Breast epithelium (tissue), 4 donors: ENCODE results near the gene OTX1. TPM values are rescaled to one million over a fixed set of nuclear protein-coding genes. Genes with fewer than 3 reads are reported as not detected.

ENCODE experiments used
- DNase-seq, 2 donors: peaks; one replicate each; pipeline ENCODE4 v3.0.0-alpha.2; 2019; ENCODE audit warnings: low spot score in 2 of 2
- H3K27ac ChIP-seq, 2 donors: fragments of 200-600 bp; sonication (generic) in 1 of 2; one replicate each; pipeline ENCODE4 v1.5.1; 2016 to 2019; ENCODE audit warnings: mild to moderate bottlenecking in 1 of 2
- H3K27me3 ChIP-seq, 2 donors: fragments of 200-600 bp; sonication (generic) in 1 of 2; one replicate each; pipeline versions ENCODE4 v1.5.1 to v1.6.0; 2017 to 2019; ENCODE audit warnings: control low read depth in 1 of 2, mild to moderate bottlenecking in 1 of 2
- H3K36me3 ChIP-seq: fragments of 200-600 bp; one replicate; pipeline ENCODE4 v1.5.1; 2019
- H3K4me1 ChIP-seq, 2 donors: fragments of 200-600 bp; sonication (generic); one replicate each; pipeline ENCODE4 v1.5.1; 2016 to 2019; ENCODE audit warnings: control low read depth in 1 of 2
- H3K4me3 ChIP-seq, 3 donors: fragments of 200-600 bp; sonication (generic); 1 replicate in 2 of 3; 2 replicates in 1 of 3; pipeline ENCODE4 v1.5.1; 2016 to 2019; ENCODE audit warnings: mild to moderate bottlenecking in 3 of 3, moderate library complexity in 2 of 3
- H3K9me3 ChIP-seq, 2 donors: fragments of 200-600 bp; sonication (generic) in 1 of 2; one replicate each; pipeline ENCODE4 v1.5.1; 2016 to 2019; ENCODE audit warnings: control low read depth in 1 of 2
- CTCF ChIP-seq, 3 donors: fragments of 450-650 bp; IDR thresholded peaks; one replicate each; pipeline ENCODE4 v1.5.1; 2016 to 2017; ENCODE audit warnings: antibody characterized with exemption in 3 of 3, mild to moderate bottlenecking in 3 of 3, moderate library complexity in 3 of 3
- POLR2A ChIP-seq: fragments of 450-650 bp; IDR thresholded peaks from one replicate; pipeline ENCODE4 v1.6.1; 2016; ENCODE audit warnings: antibody characterized with exemption, mild to moderate bottlenecking, moderate library complexity
- POLR2AphosphoS5 ChIP-seq, 3 donors: sonication (generic); formaldehyde crosslinking; IDR thresholded peaks; one replicate each; pipeline ENCODE4 v1.6.1; 2017; ENCODE audit warnings: antibody characterized with exemption in 3 of 3
- intact Hi-C: fragments of 100-400 bp; cut with DNase I; formaldehyde crosslinking; loops from one replicate; pipeline ENCODE4 v1.15.1; 2023; ENCODE audit warnings: low total_unique reads
- total RNA-seq, 3 donors: library from RNA; depleted of rRNA; stranded (reverse); fragments of >200 nt; gene quantifications; one replicate each; pipeline ENCODE4 v1.1.0, GENCODE V29; 2016

OTX1 gene
- total RNA-seq, 3 donors from 2014 or later = not detected

GRCh38 chr2:63058921-63059792, 8.5 kb downstream of the OTX1 start:
- peaks cover 0 to 3% of the 10 kb centered on the region in 2 donors for H3K4me1 ChIP-seq
- H3K4me3 ChIP-seq = peak overlapping the region in 2 of 3 donors; percentile 10 to 54
- no peaks in the 10 kb centered on the region for H3K9me3 ChIP-seq
- no peaks in the 10 kb centered on the region for H3K36me3 ChIP-seq
- TF ChIP-seq POLR2A (no peak), POLR2AphosphoS5 (IDR thresholded peaks at IDR 0.05) (no peak), CTCF (IDR thresholded peaks at IDR 0.05) (no peak)
- no peak for DNase-seq
- intact Hi-C loops = no loop called here
- peaks cover 16 to 92% of the 10 kb centered on the region in 2 donors for H3K27me3 ChIP-seq
- no peak overlapping the region for H3K27ac ChIP-seq

- no peak for DNase-seq
- intact Hi-C loops = no loop called here
- H3K27ac ChIP-seq = no peak overlapping the region
- peak overlapping the region in 2 of 3 donors; percentile 10 to 54 for H3K4me3 ChIP-seq
- H3K4me1 ChIP-seq = peaks cover 0 to 3% of the 10 kb centered on the region in 2 donors
- TF ChIP-seq POLR2A (no peak), CTCF (IDR thresholded peaks at IDR 0.05) (no peak), POLR2AphosphoS5 (IDR thresholded peaks at IDR 0.05) (no peak)
- H3K9me3 ChIP-seq = no peaks in the 10 kb centered on the region
- peaks cover 16 to 84% of the 10 kb centered on the region in 2 donors for H3K27me3 ChIP-seq
- H3K36me3 ChIP-seq = no peaks in the 10 kb centered on the region
These were observed 9.3 kb downstream of the OTX1 start for GRCh38 chr2:63059793-63060471.

- no peak for DNase-seq
- H3K27ac ChIP-seq = no peak overlapping the region
- no peaks in the 10 kb centered on the region for H3K9me3 ChIP-seq
- intact Hi-C loops = no loop called here
- H3K4me1 ChIP-seq = peaks cover 0 to 3% of the 10 kb centered on the region in 2 donors
- no peak for TF ChIP-seq POLR2AphosphoS5 (IDR thresholded peaks at IDR 0.05)
- TF ChIP-seq CTCF (IDR thresholded peaks at IDR 0.05) = no peak
- no peak for TF ChIP-seq POLR2A
- H3K36me3 ChIP-seq = no peaks in the 10 kb centered on the region
- peaks cover 16 to 78% of the 10 kb centered on the region in 2 donors for H3K27me3 ChIP-seq
- H3K4me3 ChIP-seq = no peak overlapping the region
These were observed 9.9 kb downstream of the OTX1 start for GRCh38 chr2:63060472-63060991.

- Histone ChIP-seq H3K36me3 (no peaks in the 10 kb centered on the region), H3K27me3 (peaks cover 5 to 68% of the 10 kb centered on the region in 2 donors), H3K4me3 (no peak overlapping the region), H3K9me3 (no peaks in the 10 kb centered on the region), H3K4me1 (no peaks in the 10 kb centered on the region), H3K27ac (no peak overlapping the region)
- no peak for DNase-seq
- no peak for TF ChIP-seq POLR2AphosphoS5 (IDR thresholded peaks at IDR 0.05)
- no peak for TF ChIP-seq CTCF (IDR thresholded peaks at IDR 0.05)
- TF ChIP-seq POLR2A = no peak
- intact Hi-C loops = no loop called here
These were observed 13.6 kb downstream of the OTX1 start for GRCh38 chr2:63064197-63064596.

- H3K4me3 ChIP-seq = no peak overlapping the region
- TF ChIP-seq POLR2AphosphoS5 (IDR thresholded peaks at IDR 0.05) (no peak), POLR2A (no peak), CTCF (IDR thresholded peaks at IDR 0.05) (no peak)
- H3K9me3 ChIP-seq = no peaks in the 10 kb centered on the region
- no peak overlapping the region for H3K27ac ChIP-seq
- no peaks in the 10 kb centered on the region for H3K4me1 ChIP-seq
- no peaks in the 10 kb centered on the region for H3K36me3 ChIP-seq
- no peak for DNase-seq
- H3K27me3 ChIP-seq = peaks cover 2 to 65% of the 10 kb centered on the region in 2 donors
- intact Hi-C loops = no loop called here
These were observed 14.0 kb downstream of the OTX1 start for GRCh38 chr2:63064661-63065060.
